ENCODE data around the gene TNRC6B.
"Not testable (repeated sequence)": the region's sequence is repeated elsewhere in the genome, so short reads cannot be mapped to it uniquely, and the experiment has no call there.

TNRC6B gene

GRCh38 chr22:40300316-40300715 is 122.6 kb downstream of the TNRC6B start:
- DNase-seq: no peak

GRCh38 chr22:40300884-40301672 is 123.4 kb downstream of the TNRC6B start:
- DNase-seq: no peak

- no peak for DNase-seq
Observed at GRCh38 chr22:40302149-40302548, 124.4 kb downstream of the TNRC6B start.

GRCh38 chr22:40305625-40306024 is 127.9 kb downstream of the TNRC6B start:
- DNase-seq: no peak

GRCh38 chr22:40308999-40309573 is 131.4 kb downstream of the TNRC6B start:
- DNase-seq: no peak

GRCh38 chr22:40309631-40310030 is 131.9 kb downstream of the TNRC6B start:
- no peak for DNase-seq

- DNase-seq: no peak
Observed at GRCh38 chr22:40310081-40310767, 132.5 kb downstream of the TNRC6B start.

GRCh38 chr22:40310768-40311120 is 133.0 kb downstream of the TNRC6B start:
- no peak for DNase-seq

GRCh38 chr22:40311646-40312045 is 133.9 kb downstream of the TNRC6B start:
- DNase-seq: not testable (repeated sequence)

GRCh38 chr22:40312050-40312449 is 134.3 kb downstream of the TNRC6B start:
- DNase-seq: no peak

GRCh38 chr22:40313007-40313406 is 135.3 kb downstream of the TNRC6B start:
- DNase-seq: no peak

- DNase-seq: no peak
Observed at GRCh38 chr22:40314041-40314440, 136.3 kb downstream of the TNRC6B start.

- DNase-seq: no peak
Observed at GRCh38 chr22:40320687-40321086, 143.0 kb downstream of the TNRC6B start.

- no peak for DNase-seq
Observed at GRCh38 chr22:40322021-40322420, 144.3 kb downstream of the TNRC6B start.

- no peak for DNase-seq
Observed at GRCh38 chr22:40322818-40323447, 145.2 kb downstream of the TNRC6B start.

- no peak for DNase-seq
Observed at GRCh38 chr22:40323681-40324171, 146.0 kb downstream of the TNRC6B start.

GRCh38 chr22:40324468-40325305 is 147.0 kb downstream of the TNRC6B start:
- no peak for DNase-seq

GRCh38 chr22:40325315-40325714 is 147.6 kb downstream of the TNRC6B start:
- DNase-seq: no peak

- DNase-seq: no peak
Observed at GRCh38 chr22:40326905-40327735, 149.4 kb downstream of the TNRC6B start.

GRCh38 chr22:40328546-40329456 is 151.1 kb downstream of the TNRC6B start:
- DNase-seq: no peak
